ENCODE measurements around the gene MINK1. TPM values are rescaled to one million over a fixed set of nuclear protein-coding genes. Genes with fewer than 3 reads are reported as not detected.
A peak's percentile ranks its signal among the peaks of the same experiment; 100 is the strongest.

Gene MINK1
- total and polyA plus RNA-seq, 2 of the 13 experiments (the other 11 are each of a cell fraction or from before 2014, with no cell fraction given), result 17.2 to 63.9 TPM

DNA sequence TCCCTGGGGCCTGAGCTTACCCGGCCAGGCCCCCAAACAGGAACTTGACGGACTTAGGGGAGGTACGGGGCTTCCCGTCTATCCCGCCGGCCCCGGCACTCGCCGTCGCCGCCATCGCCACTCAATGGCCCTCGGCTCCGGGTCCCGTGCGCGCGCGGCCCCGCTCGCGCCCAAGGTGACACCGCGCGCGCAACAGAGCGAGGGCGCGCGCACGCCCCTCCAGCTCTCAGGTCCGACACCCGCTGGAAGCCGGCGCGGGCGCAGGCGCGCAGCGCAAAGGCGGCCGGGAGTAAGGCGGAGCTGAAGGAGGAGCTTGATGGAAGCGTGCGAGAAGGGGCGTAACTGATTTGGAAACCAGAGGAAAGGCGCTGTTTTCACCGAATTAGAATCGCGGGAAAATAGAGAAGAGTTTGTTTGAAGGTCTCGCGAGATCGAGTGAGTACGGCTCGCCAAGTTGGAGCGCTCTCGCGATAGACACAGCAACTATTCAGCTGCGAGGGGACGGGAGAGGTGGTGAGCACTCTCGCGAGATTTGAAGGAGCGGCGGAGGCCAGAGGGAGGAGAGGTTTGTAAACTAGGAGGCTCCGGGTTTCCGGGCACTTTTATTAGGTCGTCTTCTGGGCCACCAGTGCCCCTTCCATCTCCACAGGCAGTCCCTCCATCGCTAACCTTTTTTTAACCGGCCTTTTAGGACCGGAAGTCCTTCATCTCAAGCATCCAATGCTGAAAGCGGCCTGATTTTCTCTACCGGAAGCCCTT, 106.8 kb downstream of the MINK1 start, which contains the start of the genes RNF167 and SLC25A11 (continued):
- peak; percentile 37; the same call in 1 of the 2 replicates for TF ChIP-seq ARID3A (IDR thresholded peaks at IDR 0.05; ENCODE audit: low read depth, low read length)
- no peak for TF ChIP-seq ZKSCAN1 (IDR thresholded peaks at IDR 0.05; ENCODE audit: low read length)
- no peak for TF ChIP-seq ZNF326 (CRISPR knock-in tag; IDR thresholded peaks at IDR 0.05; ENCODE audit: borderline replicate concordance)
- no peak for TF ChIP-seq ZNF274 (CRISPR knock-in tag; IDR thresholded peaks at IDR 0.05)
- TF ChIP-seq PBX2 (CRISPR knock-in tag; IDR thresholded peaks at IDR 0.05), result no peak
- TF ChIP-seq NCOA1 (CRISPR knock-in tag; IDR thresholded peaks at IDR 0.05), result no peak
- TF ChIP-seq FOXO1 (CRISPR knock-in tag; IDR thresholded peaks at IDR 0.05), result no peak
- peak; percentile 88 for TF ChIP-seq GABPB1 (CRISPR knock-in tag; IDR thresholded peaks at IDR 0.05)
- TF ChIP-seq, protein P1, sequence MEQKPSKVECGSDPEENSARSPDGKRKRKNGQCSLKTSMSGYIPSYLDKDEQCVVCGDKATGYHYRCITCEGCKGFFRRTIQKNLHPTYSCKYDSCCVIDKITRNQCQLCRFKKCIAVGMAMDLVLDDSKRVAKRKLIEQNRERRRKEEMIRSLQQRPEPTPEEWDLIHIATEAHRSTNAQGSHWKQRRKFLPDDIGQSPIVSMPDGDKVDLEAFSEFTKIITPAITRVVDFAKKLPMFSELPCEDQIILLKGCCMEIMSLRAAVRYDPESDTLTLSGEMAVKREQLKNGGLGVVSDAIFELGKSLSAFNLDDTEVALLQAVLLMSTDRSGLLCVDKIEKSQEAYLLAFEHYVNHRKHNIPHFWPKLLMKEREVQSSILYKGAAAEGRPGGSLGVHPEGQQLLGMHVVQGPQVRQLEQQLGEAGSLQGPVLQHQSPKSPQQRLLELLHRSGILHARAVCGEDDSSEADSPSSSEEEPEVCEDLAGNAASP (CRISPR knock-in tag; IDR thresholded peaks at IDR 0.05; ENCODE audit: borderline replicate concordance), result no peak
- TF ChIP-seq ZNF441 (CRISPR knock-in tag; IDR thresholded peaks at IDR 0.05; ENCODE audit: borderline replicate concordance), result peak; percentile 84
- no peak for TF ChIP-seq ZNF615 (CRISPR knock-in tag; IDR thresholded peaks at IDR 0.05; ENCODE audit: borderline replicate concordance)
- TF ChIP-seq ZNF468 (CRISPR knock-in tag; IDR thresholded peaks at IDR 0.05), result no peak
- TF ChIP-seq, protein P2, sequence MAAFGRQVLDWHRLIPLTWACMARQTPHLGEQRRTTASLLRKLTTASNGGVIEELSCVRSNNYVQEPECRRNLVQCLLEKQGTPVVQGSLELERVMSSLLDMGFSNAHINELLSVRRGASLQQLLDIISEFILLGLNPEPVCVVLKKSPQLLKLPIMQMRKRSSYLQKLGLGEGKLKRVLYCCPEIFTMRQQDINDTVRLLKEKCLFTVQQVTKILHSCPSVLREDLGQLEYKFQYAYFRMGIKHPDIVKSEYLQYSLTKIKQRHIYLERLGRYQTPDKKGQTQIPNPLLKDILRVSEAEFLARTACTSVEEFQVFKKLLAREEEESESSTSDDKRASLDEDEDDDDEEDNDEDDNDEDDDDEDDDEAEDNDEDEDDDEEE (CRISPR knock-in tag; IDR thresholded peaks at IDR 0.05), result no peak
- TF ChIP-seq KAT2B (IDR thresholded peaks at IDR 0.05; ENCODE audit: borderline replicate concordance, low read depth, low read length), result no peak
- TF ChIP-seq NCOA2 (CRISPR knock-in tag; IDR thresholded peaks at IDR 0.05), result no peak
- TF ChIP-seq SOX5 (CRISPR knock-in tag; IDR thresholded peaks at IDR 0.05; ENCODE audit: borderline replicate concordance), result no peak
- TF ChIP-seq, protein P3, sequence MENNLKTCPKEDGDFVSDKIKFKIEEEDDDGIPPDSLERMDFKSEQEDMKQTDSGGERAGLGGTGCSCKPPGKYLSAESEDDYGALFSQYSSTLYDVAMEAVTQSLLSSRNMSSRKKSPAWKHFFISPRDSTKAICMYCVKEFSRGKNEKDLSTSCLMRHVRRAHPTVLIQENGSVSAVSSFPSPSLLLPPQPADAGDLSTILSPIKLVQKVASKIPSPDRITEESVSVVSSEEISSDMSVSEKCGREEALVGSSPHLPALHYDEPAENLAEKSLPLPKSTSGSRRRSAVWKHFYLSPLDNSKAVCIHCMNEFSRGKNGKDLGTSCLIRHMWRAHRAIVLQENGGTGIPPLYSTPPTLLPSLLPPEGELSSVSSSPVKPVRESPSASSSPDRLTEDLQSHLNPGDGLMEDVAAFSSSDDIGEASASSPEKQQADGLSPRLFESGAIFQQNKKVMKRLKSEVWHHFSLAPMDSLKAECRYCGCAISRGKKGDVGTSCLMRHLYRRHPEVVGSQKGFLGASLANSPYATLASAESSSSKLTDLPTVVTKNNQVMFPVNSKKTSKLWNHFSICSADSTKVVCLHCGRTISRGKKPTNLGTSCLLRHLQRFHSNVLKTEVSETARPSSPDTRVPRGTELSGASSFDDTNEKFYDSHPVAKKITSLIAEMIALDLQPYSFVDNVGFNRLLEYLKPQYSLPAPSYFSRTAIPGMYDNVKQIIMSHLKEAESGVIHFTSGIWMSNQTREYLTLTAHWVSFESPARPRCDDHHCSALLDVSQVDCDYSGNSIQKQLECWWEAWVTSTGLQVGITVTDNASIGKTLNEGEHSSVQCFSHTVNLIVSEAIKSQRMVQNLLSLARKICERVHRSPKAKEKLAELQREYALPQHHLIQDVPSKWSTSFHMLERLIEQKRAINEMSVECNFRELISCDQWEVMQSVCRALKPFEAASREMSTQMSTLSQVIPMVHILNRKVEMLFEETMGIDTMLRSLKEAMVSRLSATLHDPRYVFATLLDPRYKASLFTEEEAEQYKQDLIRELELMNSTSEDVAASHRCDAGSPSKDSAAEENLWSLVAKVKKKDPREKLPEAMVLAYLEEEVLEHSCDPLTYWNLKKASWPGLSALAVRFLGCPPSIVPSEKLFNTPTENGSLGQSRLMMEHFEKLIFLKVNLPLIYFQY (CRISPR knock-in tag; IDR thresholded peaks at IDR 0.05; ENCODE audit: borderline replicate concordance), result peak; percentile 69
- TF ChIP-seq KAT8 (CRISPR knock-in tag; IDR thresholded peaks at IDR 0.05), result peak; percentile 86
- peak; percentile 53 for TF ChIP-seq TAF15 (IDR thresholded peaks at IDR 0.05; ENCODE audit: low read depth, low read length, poor library complexity, severe bottlenecking)
- TF ChIP-seq ZFP37 (CRISPR knock-in tag; IDR thresholded peaks at IDR 0.05; ENCODE audit: borderline replicate concordance), result no peak
- TF ChIP-seq NAIF1 (CRISPR knock-in tag; IDR thresholded peaks at IDR 0.05; ENCODE audit: borderline replicate concordance), result no peak
